Measurements from ENCODE around the gene AK8.
"Not testable (repeated sequence)": the region's sequence is repeated elsewhere in the genome, so short reads cannot be mapped to it uniquely, and the experiment has no call there.

Gene AK8

DNA sequence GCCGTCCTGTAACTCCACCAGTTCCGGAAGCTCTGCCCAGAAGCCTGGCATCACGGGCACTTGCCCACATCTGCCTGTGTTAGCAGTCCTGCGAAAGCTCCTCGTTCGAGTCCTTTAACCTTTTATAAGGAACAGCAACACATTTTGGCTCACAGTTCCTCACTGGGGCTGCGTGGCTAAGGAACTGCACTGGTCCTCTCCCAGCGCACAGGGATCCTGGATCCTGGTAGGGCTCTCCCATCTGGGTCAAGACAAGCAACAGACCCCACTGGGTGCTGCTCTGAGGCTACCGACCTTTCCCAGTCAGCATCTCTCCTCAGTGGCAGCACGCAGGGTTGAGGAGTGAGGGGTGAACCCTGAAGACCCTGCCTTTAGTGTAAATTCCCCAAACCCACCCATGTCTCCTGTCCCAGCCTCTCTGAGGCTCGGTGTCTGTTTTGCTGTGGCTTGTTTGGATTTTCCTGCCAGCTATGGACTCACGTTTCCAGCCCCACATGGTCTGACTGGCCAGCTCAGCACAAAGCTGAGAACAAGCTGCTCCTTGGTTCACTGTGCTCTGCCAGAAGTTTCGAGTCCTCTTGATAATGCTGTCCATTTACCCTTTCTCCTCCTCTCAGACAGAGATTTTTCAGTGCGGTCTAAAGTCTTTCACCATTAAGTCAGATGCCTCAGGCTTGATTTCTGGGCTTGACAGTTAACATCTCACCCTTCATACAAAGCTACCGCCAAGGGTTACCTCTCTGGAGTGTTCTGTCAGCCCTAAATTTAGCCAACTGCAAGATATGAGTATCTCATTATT is 80.0 kb downstream of the AK8 start:
- DNase-seq (ENCODE audit: low read depth) = no peak

DNA sequence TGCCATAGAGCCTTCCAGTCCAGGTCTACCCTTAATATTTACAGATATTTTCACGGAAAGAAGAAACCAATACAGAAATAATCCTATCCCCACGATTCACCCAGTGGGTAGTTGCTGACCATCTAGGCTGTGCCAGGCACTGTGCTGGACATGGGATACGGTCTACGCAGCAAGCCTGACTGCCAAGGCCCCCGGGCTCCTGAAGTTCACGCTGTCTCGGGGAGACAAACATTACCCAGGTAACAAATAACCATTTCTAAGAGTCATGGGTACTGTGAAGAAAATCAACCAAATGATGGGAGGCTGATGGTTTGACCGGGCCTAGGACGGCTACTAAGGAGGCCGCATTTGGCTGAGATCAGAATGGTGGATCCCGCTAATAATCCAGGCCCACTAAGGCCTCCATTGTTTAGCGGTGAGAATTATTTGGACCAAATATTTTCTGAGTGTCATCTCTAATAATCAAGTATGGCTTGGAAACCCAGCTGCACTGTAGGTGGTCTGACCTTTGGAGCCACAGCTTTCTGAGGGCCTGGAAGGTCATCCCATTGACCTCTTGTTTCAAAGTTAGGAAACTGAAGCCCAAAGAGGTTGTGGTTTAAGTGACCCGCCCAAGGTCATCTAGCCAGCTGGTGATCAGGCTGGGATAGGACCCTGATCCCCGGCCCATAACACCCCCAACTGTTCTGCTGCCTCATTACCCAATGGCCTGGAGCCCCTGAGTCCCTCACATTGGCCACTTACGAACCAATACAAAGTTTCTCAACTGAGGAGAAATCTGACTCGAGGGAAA is 82.4 kb downstream of the AK8 start:
- no peak for DNase-seq (ENCODE audit: low read depth)

DNA sequence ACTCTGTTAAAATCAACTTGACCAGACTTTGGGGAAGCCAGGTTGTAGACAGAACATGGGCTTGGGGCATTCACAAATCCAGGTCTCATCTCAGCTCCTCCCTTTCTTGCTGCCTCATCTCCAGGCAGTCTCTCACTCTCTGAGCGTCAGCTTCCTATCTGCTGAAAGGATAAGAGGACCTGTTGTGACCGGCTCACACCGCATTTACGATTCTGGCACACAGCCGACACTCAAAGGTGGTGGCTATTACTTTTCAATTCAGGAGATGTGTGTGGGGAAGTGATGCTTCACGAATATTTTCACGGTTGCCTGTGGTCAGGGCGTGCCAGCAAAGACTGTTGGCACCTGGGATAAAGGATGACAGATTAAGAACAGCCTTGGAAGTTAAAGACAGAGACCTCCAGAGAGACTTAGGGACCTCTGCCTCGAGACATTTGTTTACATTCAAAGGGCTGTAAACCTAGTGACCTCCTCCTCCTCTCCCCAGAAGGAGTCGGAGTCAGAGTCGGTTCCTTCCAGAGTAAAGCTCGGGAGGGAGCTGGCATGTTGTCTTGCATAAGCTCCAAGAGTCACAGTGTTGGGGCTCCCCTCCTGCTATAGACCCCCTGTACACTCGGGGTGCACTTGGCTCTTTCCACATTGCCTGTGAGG is 83.2 kb downstream of the AK8 start:
- DNase-seq (ENCODE audit: low read depth) = no peak

DNA sequence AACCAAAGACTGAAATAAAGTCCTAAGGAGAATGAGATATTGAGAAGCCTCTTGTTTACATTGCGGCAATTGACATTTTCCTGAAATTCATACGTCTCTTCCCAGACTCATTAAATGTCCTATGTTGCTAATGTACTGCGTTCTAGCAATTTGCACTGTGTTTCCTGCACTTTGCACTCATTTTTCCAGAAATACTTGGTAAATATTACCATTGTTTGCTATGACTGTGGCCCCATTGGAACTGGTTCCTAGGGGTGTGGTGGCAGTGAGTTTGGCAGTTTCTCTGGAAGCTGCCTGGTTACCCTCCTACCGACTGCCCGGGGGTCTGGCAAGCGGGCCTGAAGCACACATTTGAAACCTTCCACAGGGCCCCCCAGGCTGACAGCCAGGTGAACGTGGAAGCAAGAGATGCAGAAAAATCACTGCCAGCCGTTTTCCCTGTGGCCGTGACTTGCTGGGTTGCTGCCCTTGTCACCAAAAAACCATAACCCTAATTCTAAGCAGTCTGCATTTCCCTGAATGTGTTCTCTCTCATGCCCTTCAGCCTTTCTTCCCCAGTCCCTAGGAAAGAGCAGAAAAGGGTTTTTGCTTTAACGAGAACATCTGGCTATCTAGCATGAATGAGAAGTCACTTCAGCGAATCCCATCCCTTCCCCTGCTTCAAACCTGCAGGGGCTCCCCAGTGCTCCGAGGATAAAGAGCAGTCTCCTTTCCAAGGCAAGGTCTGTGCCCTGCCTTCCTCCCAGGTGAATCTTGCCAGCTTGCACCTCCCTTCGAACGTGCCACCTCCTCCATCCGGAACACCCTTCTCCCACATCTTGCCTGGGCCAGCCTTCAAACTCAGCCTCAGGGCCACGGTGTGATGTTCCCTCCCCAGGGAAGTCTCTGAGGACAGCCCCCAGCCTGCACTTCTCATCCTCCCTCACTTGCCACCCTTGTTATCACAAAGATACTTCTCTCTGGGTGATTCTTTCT is 84.2 kb downstream of the AK8 start:
- DNase-seq (ENCODE audit: low read depth) = no peak

DNA sequence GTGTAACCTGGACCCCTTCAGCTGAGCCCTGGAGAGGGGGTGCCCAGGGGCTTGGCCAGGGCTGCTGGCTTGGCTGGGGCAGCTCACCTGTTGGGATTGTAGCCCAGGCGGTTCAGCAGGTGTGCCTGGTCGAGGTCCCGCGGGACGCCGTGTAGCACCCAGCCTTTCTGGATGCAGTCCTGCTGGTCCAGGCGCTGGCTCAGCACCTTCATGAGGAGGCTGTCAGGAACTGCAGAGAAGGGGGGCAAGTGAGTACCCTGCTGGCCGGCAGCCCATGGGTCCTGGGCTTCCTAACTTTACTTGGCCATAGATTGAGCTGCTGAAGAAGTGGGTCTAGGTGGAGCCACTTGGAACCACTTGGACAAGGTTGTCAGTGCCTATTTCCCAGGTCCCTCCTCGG is 85.5 kb downstream of the AK8 start:
- DNase-seq (ENCODE audit: low read depth) = no peak

DNA sequence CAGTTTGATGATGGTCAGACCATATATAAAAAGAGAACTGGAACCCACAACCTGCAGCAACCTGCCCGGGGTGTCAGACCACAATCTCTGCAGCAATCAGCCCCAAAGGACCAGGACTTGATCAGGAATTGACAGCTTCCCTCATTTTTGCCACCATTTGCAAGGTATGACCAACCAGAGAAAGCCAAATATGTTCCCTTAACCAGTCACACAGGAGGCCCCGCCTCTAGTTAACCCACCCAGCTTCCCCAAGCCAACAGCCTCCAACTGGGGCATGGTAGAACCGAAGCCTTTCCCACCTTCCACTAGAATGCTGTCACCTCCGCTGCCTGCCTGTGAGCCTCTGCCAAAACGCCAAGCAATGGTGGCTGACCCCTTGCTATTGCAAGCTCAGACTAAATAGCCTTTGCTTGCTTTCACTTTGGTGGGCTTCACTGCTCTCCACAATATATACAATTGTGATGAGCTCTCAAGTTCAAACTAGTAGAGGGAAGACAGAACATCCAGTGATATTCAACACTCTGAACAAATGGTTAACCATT is 86.3 kb downstream of the AK8 start:
- DNase-seq (ENCODE audit: low read depth) = no peak

DNA sequence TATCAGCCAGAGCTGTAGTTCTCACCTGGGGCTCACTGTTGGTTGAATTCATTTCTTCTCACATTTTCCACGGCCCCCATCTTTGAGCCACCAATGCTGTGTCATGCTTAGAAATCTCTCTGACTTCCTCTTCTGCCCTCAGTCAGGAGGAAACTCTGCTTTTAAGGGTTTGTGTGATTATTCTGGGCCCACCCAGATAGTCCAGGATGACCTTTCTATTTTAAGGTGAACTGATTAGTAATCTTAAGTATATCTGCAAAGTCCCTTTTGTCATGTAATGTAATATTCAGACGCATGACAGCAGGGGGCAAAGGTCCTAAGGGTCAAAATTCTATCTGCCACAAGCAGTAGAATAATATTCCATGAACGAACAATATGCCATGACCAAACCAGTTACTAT is 88.4 kb downstream of the AK8 start:
- DNase-seq (ENCODE audit: low read depth) = no peak

DNA sequence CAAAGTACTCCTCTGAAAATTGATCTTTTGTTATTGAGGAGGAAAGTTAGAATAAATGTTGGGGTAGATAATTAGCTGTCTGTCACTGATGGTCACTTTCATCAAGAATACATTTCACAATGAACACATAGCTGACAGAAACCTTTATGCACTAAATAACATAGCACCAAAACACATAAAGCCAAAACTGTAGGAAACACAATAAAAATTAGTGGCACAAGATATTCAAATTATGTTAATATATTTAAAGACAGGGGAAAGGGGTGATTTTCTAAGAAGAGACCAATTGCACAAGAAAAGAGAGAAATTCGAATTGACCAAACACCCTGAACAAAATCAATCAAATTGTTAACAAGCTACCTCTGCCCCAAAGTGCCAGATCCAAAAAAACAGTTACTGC is 89.7 kb downstream of the AK8 start:
- no peak for DNase-seq (ENCODE audit: low read depth)

DNA sequence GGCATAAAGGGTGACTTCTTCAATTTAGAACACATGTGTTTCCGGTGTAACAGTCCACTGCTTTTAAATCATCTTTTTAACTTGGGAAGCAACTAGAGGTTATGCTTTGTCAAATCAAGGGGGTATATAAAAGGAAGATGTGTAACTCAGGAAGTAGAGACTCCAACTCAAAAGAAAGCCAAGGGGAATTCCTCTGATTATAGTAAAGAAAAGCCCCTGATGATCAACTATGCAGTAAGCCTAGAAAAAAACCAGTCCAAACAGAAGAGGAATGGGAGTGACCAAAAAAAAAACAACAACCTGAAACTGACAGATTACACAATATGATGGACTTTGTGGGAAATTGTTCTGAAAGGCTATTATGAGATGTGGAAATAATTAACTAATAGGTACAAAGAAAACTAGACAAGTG is 90.3 kb downstream of the AK8 start:
- no peak for DNase-seq (ENCODE audit: low read depth)

DNA sequence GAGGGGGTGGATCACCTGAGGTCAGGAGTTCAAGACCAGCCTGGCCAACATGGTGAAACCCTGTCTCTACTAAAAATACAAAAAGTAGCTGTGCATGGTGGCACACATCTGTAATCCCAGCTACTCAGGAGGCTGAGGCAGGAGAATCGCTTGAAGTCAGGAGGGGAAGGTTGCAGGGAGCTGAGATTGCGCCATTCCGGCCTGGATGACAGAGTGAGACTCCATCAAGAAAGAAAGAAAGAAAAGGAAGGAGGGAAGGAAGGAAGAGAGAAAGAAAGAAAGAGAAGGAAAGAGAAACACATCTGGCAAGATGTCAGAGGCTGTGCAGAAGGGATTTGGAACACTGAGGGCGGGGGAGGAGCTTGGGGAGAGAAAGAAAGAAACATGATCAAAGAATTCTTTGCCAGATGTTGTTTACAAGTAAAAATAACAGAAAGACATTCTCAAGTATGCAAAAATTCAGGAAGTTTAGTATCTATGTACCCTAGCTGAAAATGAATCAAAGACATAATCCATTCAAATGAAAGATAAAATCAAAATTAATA is 93.7 kb downstream of the AK8 start:
- no peak for DNase-seq (ENCODE audit: low read depth)

DNA sequence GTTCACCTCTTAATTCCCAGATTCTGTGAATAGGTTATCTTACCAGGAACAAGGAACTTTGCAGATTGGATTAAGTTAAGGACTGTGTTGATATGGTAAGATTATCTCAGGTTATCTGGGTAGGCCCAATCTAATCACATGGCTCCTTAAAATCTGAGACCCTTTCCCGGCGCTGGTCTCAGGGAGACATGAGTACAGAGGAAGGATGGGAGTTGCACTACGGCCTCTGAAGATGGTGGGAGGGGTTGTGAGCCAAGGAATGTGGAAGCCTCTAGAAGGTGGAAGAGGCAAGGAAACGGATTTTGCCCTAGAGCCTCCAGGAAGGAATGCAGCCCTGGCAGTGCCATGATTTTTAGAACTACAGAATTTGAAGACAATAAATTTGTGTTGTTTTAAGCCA is 95.1 kb downstream of the AK8 start:
- DNase-seq (ENCODE audit: low read depth) = no peak

DNA sequence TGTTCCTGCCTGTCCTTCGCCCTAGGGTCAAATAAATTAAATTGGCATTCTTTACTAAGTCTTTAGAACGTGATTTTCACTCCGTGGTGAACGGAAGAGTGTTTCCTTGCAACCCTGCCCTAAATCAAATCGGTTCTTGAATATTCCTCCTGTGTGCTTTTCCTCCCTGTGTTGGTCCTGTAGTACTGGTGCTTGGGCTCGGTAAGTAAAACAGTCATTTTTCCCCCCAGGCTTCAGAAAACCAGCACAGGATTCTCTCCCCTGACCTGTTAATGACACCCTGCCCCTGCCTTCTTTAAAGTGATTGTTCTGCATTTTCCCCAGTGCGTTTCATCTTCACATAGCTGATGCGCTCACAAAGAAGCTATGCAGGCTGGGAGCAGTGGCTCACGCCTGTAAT is 96.0 kb downstream of the AK8 start:
- DNase-seq (ENCODE audit: low read depth) = no peak

DNA sequence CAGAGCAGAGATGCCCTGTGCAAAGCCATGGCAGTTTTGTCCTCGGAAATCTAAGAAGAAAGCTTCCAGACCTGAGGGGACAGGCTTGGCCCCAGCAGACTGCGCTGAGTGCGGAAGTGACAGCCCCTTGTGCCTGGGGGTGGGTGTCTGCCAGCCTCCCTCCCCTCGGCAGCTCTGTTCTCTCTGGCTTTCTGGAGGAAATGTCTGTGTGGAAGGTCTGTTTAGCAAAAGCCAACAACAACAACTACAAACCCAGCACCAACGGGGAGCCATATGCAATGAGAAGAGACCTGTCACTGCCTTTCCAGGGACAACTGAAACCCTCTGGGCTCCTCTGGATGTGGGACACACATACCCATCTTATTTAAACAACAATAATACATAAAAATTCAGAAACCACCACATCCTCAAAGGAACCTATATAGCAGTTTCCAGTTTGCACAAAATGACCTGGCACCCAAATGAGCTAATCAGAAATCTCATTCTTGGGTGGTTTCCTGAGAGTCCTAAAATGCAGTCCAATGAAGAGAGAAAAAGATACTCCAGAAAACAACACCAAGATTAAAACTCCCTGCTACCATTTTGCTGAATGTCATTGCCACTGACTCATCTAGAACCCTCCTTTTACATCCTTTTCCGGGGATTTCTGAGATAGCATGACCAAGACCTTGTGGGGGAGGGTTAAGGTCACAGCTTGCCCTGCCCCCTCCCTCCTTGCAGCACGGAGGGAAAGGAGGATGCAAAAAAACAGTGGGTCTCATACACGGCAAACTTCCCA is 97.7 kb downstream of the AK8 start:
- no peak for DNase-seq (ENCODE audit: low read depth)

DNA sequence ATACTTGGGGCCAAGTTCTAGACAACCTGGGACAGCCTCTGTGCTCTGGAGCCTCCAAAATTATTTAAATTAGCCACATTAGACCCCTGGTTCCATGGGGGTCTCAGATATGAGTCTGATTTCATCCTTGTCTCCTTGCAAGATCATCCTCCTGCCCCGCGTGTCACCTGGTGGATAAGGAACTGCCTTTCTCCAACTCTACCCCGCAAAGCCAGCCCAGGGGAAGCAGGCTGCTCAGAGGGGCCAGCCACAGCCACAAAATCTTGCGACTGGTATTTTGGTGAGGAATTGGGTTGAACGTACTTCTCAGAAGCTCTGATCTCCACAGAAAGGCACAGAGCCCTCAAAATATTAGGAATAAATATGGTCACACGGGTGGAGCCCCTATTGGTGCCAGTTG is 101.2 kb downstream of the AK8 start:
- DNase-seq (ENCODE audit: low read depth) = no peak

DNA sequence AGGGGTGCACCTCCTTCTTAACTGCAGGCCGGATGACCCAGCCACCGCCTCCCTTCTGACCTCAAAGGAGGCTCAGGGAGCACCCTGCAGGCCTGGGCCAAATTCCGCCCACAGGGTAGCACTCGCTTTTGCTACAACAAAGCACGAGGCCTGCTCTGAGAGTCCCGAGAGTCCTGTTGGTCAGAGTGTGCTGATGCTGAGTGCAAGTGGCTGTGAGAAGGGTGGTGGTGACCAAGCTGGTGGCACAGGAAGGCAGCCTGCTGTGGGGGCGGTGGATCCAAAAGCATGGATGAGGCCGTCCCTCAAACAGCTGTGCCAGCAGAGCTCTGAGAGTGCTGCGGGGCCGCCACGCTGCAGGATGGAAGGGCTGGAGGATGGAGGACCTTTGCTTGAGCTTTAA is 101.8 kb downstream of the AK8 start:
- no peak for DNase-seq (ENCODE audit: low read depth)

DNA sequence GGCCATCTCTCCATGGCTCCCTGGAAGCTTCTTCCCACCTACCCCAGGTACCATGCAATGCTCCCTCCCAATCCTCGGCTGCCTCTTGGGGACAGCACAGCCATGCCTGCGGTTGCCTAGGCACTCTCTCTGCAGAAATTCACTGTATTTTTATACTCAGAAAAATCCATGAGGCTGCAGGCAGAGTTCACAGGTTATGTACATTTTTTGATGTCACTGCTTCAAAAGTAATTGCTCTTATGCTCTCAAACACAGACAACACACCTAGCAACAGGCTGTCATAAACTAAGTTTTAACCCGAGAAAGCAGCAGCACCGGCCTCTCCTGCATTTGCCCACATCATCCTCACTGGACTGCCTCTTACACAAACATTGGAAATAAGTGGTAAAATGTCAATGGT is 102.4 kb downstream of the AK8 start:
- DNase-seq (ENCODE audit: low read depth) = no peak

DNA sequence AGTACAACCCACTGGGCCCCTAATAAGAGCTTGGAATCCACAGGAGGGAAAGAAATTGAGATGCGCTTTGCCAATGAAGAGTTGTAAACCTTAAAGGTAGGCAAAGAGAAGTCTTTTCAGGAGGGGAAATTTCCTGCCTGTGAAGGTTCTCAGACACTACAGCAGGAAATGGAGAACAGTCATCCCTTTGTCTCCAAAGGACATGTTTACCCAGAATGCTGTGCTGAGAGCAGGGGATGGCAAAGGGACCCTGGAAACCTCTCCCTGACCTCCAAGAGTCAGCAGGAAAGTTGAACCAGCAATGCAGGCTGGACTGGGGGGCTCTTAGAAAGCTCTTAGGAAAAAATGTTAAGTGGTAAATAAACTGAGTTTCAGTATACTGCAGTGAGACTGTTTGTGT is 103.2 kb downstream of the AK8 start:
- no peak for DNase-seq (ENCODE audit: low read depth)

DNA sequence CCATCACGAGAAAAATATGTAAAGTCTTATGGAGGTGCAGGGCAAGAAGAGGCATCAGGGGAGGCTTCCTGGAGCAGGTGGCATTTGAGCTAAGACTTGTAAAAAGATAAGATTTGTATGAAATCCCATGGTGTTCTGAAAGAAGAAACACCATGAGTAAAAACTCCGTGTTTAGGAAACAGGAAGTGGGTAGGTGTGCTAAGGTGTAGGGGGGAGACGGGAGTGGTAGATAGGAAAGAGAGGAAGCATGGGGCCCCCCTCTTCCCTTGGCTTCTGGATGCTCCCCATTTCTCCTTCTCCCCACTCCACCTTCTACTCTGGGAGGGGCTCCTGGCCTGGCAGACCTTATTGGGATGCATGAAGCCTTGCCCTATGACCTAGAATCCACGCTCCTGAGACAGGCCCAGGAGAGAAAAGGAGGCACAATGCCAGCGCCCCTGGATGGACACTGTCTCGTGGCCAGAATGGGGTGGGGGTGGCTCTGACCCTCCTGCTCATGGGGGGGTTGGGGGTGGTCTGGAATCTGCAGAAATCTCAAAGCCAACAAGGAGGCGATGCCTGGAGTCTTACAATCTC is 104.2 kb downstream of the AK8 start:
- no peak for DNase-seq (ENCODE audit: low read depth)

DNA sequence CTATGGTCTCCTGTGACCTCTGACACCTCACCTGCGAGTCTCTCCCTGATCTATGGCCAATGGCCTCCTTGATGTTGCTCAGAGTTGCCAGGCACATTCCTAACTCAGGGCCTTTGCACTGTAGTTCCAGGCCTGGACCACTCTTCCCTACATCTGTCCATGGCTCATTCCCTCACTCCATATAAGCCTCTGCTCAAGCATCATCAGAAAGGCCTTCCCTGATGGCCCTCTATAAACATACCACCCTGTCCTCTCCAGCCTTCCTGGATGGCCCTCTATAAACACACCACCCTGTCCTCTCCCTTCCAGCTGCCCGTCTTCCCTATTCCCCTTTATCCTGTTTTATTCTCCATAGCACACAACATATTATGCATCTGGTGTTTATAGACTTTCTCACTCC is 105.0 kb downstream of the AK8 start:
- DNase-seq (ENCODE audit: low read depth) = no peak

DNA sequence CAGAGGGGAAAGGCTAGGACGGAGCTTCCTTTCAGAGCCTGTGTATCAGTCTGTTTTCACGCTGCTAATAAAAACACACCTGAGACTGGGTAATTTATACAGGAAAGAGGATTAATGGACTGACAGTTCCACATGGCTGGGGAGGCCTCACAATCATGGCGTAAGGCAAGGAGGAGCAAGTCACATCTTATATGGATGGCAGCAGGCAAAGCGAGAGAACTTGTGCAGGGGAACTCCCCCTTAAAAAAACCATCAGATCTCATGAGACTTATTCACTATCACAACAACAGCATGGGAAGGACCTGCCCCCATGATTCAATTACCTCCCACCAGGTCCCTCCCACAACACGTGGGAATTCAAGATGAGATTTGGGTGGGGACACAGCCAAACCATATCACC is 106.3 kb downstream of the AK8 start:
- not testable (repeated sequence) for DNase-seq (ENCODE audit: low read depth)

Data from activated T-helper 1 cell treated with Interleukin-2 at 50 U/mL for 16 hours (primary cell).